Right renal cortex interstitium (tissue), 3 donors: Measurements from ENCODE around the gene PRIMPOL. TPM values are rescaled to one million over a fixed set of nuclear protein-coding genes. Genes with fewer than 3 reads are reported as not detected.
A peak's percentile ranks its signal among the peaks of the same experiment; 100 is the strongest.
"Not testable (repeated sequence)": the region's sequence is repeated elsewhere in the genome, so short reads cannot be mapped to it uniquely, and the experiment has no call there.

Experiments
- DNase-seq, 3 donors: peaks; one replicate each; pipeline ENCODE4 v3.0.0-alpha.2; 2013; ENCODE audit warnings: low read depth in 3 of 3, low spot score in 2 of 3
- polyA plus RNA-seq, 3 donors: library from polyadenylated mRNA; unstranded; fragments of 120-200 nt; gene quantifications; one replicate each; pipeline ENCODE4 v1.2.1, GENCODE V29; 2013; ENCODE audit not compliant: insufficient read length in 3 of 3

PRIMPOL gene
- polyA plus RNA-seq, 3 donors = 28.0 to 34.5 (median 28.6) TPM

- no peak for DNase-seq
These were observed 50.4 kb downstream of the PRIMPOL start for GRCh38 chr4:184699941-184700340.

DNA sequence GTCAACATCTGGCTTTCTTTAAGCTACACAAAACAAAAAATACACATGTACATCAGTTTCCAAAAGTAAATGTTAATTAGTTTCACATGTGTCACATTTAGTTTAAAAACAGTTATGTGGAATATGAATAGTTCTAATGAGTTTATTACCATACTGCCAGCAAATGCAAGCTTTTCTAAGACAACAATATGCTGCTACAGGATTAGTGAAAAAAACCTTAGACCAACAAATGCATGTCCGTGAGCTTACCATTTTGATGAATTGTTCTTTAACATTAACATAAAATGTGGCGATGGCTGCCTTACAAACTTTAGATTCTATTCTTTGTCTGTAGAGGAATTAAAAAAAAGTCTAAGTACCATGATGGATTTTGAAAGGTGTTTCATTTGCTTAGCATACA lies 52.6 kb downstream of the PRIMPOL start:
- DNase-seq = no peak

GRCh38 chr4:184705692-184706091 lies 56.2 kb downstream of the PRIMPOL start:
- no peak for DNase-seq

DNA sequence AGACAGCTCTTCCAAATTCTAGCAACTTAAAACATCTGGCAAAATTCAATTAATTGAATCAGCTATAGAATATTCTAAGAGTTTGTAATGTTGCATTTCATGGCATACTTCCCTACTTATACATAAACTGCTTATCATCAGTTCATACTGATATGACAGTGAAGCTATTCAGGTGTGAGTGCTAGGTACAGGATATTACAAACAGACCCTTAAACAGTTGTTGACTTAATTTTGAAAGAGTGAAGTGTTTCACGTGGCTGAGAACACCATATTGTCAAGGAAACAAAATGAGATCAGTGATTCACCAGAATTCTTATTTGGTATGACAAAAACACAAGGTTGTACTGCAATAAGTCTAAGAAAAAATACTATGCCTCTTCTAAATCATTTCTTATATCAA lies 56.9 kb downstream of the PRIMPOL start:
- no peak for DNase-seq

GRCh38 chr4:184712322-184712721 lies 62.8 kb downstream of the PRIMPOL start:
- DNase-seq = no peak

DNA sequence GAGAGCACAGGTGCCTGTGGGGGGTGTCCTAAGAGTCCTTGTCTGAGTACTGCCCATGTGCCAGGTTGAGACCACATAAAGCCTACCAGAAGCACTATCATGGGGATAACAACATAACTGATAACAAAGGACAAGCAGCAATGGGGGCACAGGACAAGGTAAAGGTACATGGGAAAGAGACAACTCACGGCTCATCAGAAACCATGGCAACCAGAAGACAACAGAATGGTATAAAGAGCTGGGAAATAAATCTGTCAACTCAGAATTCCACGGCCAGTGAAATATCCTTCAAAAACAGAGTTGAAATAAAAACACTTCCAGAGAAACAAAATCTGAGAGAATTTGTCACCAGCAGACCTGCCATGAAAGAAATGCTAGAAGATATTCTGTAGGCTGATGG lies 64.3 kb downstream of the PRIMPOL start:
- DNase-seq = no peak

DNA sequence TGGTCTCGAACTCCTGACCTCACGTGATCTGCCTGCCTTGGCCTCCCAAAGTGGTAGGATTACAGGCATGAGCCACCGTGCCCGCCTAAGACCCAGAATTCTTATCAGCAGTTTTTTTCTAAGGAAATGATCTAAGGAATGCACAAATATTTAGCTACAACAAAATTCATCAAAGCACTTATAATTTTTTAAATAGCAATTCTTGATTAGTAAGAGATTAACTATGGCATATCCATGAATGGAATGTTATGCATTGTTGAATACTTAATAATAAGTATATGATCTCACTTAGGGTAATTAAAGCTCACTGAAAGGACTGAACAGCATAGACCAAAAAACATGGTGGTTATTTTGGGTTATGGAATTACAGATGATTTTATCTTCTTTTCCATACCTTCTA lies 66.0 kb downstream of the PRIMPOL start:
- no peak for DNase-seq

DNA sequence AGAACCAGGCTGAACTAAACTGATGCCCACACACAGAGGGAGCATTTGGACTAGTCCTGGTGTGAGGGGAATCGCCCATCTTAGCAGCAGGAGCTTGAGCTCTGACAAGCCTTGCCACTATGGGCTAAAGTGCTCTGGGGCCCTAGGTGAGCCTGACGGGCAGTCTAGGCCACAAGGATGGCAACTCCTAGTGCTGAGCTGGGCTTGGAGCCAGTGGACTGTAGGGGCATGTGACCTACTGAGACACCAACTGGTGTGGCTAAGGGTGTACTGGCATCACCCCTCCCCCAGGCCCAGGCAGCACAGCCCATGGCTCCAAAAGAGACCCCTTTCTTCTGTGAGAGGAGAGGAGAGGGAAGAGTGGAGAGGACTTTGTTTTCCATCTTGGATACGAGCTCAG lies 69.9 kb downstream of the PRIMPOL start:
- DNase-seq = no peak

DNA sequence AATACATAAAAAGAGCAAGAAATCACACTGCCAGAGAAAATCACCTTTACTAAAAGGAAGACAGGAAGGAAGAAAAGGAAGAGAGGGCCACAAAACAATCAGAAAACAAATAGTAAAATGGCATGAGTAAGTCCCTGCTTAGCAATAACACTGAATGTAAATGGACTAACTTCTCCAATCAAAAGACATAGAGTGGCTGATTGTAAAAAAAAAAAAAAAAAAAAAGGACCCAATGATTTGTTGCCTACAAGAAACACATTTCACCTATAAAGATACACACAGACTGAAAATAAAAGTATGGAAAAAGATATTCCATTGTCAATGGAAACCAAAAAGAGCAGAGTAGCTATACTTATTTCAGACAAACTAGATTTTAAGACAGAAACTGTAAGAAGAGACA lies 71.7 kb downstream of the PRIMPOL start:
- DNase-seq = no peak

GRCh38 chr4:184722798-184723197 lies 73.3 kb downstream of the PRIMPOL start:
- no peak for DNase-seq

- DNase-seq = no peak
These were observed 77.9 kb downstream of the PRIMPOL start for GRCh38 chr4:184727430-184727829.

DNA sequence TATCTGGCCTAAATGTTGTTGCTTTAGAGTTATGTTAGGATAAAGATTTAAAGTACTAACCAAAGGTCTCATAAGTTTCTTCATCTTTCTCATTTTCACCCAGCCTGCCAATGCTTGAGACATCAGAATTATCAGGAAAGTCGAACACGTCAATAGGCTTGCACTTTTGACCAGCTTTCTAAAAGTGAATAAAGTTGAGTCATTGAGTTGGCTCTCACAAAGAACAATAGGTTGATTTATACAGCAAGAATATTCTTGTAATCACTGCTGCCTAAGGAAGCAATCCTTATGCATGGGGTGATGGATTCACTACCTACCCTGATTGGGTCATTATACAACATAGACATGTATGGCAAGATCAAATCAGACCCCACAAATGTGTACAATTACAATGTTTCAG lies 79.3 kb downstream of the PRIMPOL start:
- no peak for DNase-seq

DNA sequence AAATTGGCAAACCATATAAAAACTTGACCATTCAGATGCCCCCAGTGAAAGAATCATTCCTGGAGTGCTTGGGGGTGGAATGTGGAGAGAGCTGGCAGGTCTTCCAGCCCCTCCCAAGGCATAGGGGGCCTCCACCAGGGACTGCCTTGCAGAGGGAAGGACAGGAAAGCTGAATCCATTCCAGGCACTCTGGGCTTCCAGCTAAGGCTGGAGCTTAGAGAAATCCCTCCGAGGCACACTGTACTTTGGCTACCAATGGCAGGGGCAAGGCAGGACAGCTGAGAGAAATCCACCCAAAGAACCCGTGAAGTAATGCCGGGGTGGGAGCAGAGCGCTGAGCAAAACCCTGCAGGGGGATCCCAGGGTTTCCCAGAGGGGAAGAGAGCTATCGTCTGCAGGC lies 80.4 kb downstream of the PRIMPOL start:
- no peak for DNase-seq

- DNase-seq = no peak
These were observed 81.5 kb downstream of the PRIMPOL start for GRCh38 chr4:184731056-184731455.

GRCh38 chr4:184732126-184732525 lies 82.6 kb downstream of the PRIMPOL start:
- DNase-seq = no peak

DNA sequence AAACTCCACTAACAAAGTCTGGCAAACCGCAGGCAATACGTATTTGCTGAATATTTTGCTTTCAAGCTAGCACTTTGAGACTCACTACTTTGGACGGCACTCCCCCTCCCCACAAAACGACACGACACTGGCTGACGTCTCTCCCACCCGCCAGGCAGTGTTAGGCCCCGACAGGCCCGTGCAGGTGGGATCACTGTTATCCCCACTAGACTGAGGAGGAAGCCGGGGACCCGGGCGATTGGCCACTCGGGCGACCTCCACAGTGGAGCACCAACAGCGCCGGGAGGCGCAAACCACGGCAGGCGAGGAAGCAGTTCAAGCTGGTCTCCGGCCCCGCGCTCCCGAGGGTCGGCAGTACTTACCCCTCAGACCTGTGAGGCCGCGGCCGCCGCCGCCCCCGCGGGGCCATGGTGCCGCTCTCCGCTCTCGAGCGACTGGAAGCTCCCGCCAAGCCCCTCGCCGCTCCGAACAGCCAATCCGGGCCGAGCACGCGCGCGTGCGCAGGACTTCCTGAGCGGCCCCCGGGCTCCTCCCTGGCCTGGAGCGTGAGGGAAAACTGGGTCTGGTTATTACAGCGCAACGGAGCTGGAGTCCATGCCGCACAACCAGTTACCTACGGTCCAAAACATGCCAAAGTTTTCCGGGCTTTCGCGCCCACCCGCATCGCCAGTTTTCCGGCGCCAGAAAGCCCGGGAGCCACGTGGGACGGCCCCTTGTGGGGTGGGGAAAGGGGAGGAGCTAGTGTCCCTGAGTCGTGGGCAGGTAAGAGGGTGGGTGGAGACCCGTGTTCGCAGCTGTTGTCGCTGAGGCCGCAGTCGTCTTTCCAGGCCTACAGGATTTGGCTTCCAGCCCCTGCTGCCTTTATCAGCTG lies 84.4 kb downstream of the PRIMPOL start, which contains the start of gene CENPU:
Gene CENPU (minus strand): TSS at position 443 of the 871 bp plus-strand sequence. CDS start 34 bp downstream, at position 409.
- DNase-seq = peak; percentile 91 to 98 (median 96)

DNA sequence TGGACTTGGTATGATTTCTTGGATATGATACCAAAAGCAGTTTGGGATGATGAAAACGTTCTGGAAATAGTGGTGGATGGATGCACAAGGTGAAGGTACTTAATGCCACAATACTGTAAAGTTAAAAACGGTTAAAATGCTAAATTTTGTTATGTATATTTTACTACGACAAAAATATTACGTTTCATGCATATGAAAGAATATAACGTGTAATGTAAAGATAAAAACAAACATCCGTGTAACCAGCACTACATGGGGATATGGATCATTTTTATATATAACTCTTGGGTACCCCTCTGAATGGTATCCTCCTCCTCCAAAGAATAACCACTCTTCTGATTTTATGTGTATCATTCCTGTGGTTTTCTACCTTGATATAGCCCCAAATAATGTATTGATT lies 85.2 kb downstream of the PRIMPOL start:
- DNase-seq = no peak

DNA sequence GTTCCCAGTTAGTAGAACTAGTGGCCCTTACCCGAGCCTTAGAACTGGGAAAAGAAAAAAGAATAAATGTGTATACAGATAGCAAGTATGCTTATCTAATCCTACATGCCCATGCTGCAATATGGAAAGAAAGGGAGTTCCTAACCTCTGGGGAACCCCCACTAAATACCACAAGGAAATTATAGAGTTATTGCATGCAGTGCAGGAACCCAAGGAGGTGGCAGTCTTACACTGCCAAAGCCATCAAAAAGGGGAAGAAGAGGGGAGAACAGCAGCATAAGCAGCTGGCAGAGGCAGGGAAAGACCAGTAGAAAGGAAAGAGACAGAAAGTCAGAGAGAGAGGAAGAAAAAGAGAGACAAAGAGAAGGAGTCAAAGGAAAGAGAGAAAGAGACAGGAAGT lies 90.0 kb downstream of the PRIMPOL start:
- not testable (repeated sequence) for DNase-seq

DNA sequence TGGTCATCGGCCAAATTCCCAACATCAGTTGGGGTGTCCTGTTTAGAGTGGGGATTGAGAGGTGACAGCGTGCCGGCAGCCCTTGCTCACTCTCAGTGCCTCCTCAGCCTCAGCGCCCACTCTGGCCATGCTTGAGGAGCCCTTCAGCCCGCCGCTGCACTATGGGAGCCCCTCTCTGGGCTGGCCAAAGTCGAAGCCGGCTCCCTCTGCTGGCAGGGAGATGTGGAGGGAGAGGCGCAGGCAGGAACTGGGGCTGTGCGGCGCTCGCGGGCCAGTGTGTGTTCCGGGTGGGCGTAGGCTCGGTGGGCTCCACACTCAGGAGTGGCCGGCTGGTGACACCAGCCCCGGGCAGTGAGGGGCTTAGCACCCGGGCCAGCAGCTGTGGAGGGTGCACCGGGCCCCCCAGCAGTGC lies 91.4 kb downstream of the PRIMPOL start:
- DNase-seq = no peak

GRCh38 chr4:184741651-184742050 lies 92.1 kb downstream of the PRIMPOL start:
- DNase-seq = not testable (repeated sequence)

GRCh38 chr4:184743650-184744049 lies 94.1 kb downstream of the PRIMPOL start:
- no peak for DNase-seq

GRCh38 chr4:184744236-184744635 lies 94.7 kb downstream of the PRIMPOL start:
- DNase-seq = no peak
